Lower leg skin (tissue), 4 donors: Measurements from ENCODE around the gene YTHDC1. TPM values are rescaled to one million over a fixed set of nuclear protein-coding genes. Genes with fewer than 3 reads are reported as not detected.

ENCODE experiments used
- DNase-seq, 2 donors: peaks; one replicate each; pipeline ENCODE4 v3.0.0-alpha.2; 2019; ENCODE audit warnings: low spot score in 2 of 2
- H3K4me3 ChIP-seq: fragments of 200-600 bp; sonication (generic); 2 replicates; pipeline ENCODE4 v1.5.1; 2017; ENCODE audit warnings: mild to moderate bottlenecking, low read depth; ENCODE audit not compliant: poor library complexity, severe bottlenecking
- POLR2A ChIP-seq, 2 donors: fragments of 450-650 bp; IDR thresholded peaks; one replicate each; pipeline ENCODE4 v1.6.1; 2016 to 2017; ENCODE audit warnings: antibody characterized with exemption in 2 of 2, mild to moderate bottlenecking in 1 of 2, moderate library complexity in 1 of 2
- WGBS, 2 donors: methylation state at CpG; one replicate each; pipeline ENCODE4 v1.1.5; 2018; 5-methylcytosine and 5-hydroxymethylcytosine counted together
- intact Hi-C: fragments of 100-400 bp; cut with DNase I; formaldehyde crosslinking; loops from one replicate; pipeline ENCODE4 v1.15.0; 2023; ENCODE audit warnings: low total_unique reads
- total RNA-seq, 4 donors: library from RNA; depleted of rRNA; stranded (reverse); fragments of >200 nt; gene quantifications; one replicate each; pipeline ENCODE4 v1.1.0, GENCODE V29; 2016
- TF ChIP-seq, protein P1 (sequence below), 3 donors: fragments of 450-650 bp; IDR thresholded peaks; one replicate each; pipeline ENCODE4 v1.5.1; 2016; ENCODE audit warnings: antibody characterized with exemption in 3 of 3, mild to moderate bottlenecking in 3 of 3, moderate library complexity in 2 of 3

YTHDC1 gene
- total RNA-seq, 4 donors from 2014 or later: 57.1 to 117 (median 88.0) TPM

DNA sequence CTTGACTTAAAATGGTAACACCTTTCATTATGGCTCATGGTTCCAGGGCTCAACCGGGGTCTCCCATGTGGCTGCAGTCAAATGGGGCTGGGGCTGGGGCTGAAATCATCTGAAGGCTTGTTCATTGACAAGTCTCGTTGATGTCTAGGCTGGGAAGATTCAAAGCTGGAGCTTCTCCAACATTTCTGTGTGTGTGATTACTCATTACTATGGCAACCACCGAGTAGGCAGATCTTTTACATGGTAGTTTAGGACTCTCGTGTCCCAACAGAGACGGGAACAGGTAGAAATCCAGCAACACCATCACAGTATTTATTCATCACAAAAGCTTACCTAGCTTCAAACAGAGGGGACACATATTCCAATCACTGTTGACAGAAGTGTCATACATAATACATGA lies 7.8 kb downstream of the YTHDC1 start:
- TF ChIP-seq POLR2A (IDR thresholded peaks at IDR 0.05): no peak
- TF ChIP-seq, protein P1, sequence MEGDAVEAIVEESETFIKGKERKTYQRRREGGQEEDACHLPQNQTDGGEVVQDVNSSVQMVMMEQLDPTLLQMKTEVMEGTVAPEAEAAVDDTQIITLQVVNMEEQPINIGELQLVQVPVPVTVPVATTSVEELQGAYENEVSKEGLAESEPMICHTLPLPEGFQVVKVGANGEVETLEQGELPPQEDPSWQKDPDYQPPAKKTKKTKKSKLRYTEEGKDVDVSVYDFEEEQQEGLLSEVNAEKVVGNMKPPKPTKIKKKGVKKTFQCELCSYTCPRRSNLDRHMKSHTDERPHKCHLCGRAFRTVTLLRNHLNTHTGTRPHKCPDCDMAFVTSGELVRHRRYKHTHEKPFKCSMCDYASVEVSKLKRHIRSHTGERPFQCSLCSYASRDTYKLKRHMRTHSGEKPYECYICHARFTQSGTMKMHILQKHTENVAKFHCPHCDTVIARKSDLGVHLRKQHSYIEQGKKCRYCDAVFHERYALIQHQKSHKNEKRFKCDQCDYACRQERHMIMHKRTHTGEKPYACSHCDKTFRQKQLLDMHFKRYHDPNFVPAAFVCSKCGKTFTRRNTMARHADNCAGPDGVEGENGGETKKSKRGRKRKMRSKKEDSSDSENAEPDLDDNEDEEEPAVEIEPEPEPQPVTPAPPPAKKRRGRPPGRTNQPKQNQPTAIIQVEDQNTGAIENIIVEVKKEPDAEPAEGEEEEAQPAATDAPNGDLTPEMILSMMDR (IDR thresholded peaks at IDR 0.05): no peak
- intact Hi-C loops: no loop called here
- WGBS, 2 donors: 20 to 22% methylated on average over 5 of the region's 5 CpGs
- DNase-seq: no peak
- no peak overlapping the region for H3K4me3 ChIP-seq

DNA sequence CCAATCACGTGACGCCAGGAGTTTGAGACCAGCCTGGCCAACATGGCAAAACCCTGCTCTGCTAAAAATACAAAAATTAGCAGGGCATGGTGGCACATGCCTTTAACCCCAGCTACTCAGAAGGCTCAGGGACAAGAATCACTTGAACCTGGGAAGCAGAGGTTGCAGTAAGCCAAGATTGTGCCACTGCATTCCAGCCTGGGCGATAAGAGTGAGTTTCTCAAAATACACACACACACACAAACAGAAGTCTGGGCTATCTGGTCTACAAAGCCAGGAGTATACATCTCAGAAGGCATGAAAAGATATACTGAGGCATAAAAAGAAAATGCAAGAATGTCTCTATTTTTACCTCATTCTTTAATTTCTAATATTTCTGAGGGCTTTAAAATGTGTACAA lies 11.3 kb downstream of the YTHDC1 start:
- DNase-seq: no peak
- intact Hi-C loops: no loop called here
- 65 to 73% methylated on average over 3 of the region's 3 CpGs for WGBS, 2 donors
- TF ChIP-seq POLR2A (IDR thresholded peaks at IDR 0.05): no peak
- TF ChIP-seq, protein P1 (IDR thresholded peaks at IDR 0.05): no peak
- no peak overlapping the region for H3K4me3 ChIP-seq

DNA sequence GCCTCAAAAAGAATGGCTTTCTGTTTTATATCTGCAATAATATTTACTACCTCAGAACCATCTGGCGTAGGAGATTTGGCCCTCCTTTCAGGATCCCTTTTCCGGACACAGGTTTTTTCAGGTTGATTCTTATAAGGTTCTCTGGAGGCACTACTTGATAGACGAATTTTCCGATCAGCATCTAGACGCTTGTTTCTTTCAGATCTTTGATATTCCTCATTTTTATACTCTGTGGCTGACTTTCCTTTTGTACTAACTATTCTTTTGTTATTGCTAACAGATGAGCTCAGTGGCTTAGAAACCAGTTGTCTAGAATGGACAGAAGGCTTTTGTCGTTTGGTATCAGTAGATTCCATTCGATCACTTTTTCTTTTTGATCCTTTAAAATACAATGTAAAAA lies 12.4 kb downstream of the YTHDC1 start:
- intact Hi-C loops: no loop called here
- WGBS, 2 donors: 90 to 94% methylated on average over 7 of the region's 7 CpGs
- no peak overlapping the region for H3K4me3 ChIP-seq
- TF ChIP-seq POLR2A (IDR thresholded peaks at IDR 0.05): no peak
- TF ChIP-seq, protein P1 (IDR thresholded peaks at IDR 0.05): no peak
- DNase-seq: no peak

DNA sequence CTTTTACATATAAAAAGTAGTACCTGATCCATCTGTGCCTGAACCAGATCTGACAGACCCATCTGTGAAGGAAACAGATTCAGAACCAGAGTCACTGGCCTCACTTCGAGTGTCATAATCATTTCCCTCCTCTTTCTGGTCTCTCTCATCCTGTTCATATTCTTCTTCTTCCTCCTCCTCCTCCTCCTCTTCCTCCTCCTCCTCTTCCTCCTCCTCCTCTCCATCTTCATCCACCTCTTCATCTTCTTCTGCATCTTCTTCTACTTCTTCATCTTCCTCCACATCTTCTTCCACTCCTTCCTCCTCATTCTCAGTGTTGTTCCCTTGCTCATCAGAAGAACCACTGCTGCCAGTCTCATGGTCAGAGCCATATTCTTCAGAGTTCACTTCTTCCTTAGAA lies 12.9 kb downstream of the YTHDC1 start:
- H3K4me3 ChIP-seq: no peak overlapping the region
- no peak for DNase-seq
- 81% methylated on average over 1 of the region's 1 CpG for WGBS, 2 donors
- intact Hi-C loops: no loop called here
- TF ChIP-seq POLR2A (IDR thresholded peaks at IDR 0.05): no peak
- TF ChIP-seq, protein P1 (IDR thresholded peaks at IDR 0.05): no peak

DNA sequence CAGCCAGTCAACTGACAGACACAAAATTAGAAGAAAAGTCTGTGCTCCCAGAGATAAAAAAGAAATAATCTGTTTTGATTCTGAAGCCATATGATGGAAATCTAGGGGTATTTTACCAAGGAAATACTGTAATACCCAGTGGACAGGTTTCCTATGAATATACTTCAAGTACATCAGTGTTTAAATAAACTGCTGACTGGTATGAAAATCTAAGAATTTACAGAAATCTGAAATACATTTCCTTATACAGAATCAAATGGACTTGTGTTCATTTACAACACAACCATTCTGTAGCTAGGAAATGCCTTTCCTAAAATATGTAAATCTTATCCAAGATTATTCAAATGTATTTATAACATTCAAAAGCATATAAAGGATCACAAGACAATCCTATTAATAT lies 13.4 kb downstream of the YTHDC1 start:
- no peak for DNase-seq
- TF ChIP-seq, protein P1 (IDR thresholded peaks at IDR 0.05): no peak
- TF ChIP-seq POLR2A (IDR thresholded peaks at IDR 0.05): no peak
- H3K4me3 ChIP-seq: no peak overlapping the region
- intact Hi-C loops: no loop called here

DNA sequence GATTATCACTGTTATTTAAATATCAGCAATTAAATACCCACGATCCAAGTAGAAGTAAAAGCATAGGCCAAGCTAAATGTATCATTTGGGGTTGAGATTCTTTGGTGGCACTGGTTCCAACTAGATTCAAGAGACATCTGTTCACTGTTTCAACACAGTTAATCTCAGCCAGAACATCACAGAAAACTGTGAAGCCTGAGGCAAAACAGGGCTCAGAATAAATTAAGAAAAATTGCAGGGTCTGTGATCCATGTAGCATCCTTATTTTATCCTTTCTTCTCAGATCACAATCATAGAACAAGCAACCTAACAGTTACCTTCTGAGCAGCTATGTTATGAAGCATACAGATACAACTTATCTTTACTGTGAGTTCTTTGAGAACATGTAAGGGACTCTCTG lies 23.7 kb downstream of the YTHDC1 start:
- TF ChIP-seq, protein P1 (IDR thresholded peaks at IDR 0.05): no peak
- no peak for TF ChIP-seq POLR2A (IDR thresholded peaks at IDR 0.05)
- 55 to 71% methylated on average over 1 of the region's 1 CpG for WGBS, 2 donors
- DNase-seq: no peak
- H3K4me3 ChIP-seq: no peak overlapping the region
- intact Hi-C loops: no loop called here
